ENCODE data around the gene ITGA2B. TPM values are rescaled to one million over a fixed set of nuclear protein-coding genes. Genes with fewer than 3 reads are reported as not detected.

ITGA2B gene
- 6.4 TPM for polyA plus RNA-seq (2013, experiment 1 of 2)
- polyA plus RNA-seq (2013, experiment 2 of 2) = 7.5 TPM

- no CpG with 5 or more reads among the region's 1 CpG for WGBS, 2 donors (ENCODE audit: extremely low coverage in 2 of 2, insufficient read length in 2 of 2, insufficient replicate concordance in 1 of 2)
- H3K4me3 ChIP-seq (ENCODE audit: low read length in 2 of 2) = no peak within 1 kb of the TSS
- no peaks in the 10 kb centered on the region for H3K36me3 ChIP-seq (replicated peaks in 1 of 2; ENCODE audit: control insufficient read depth in 2 of 2, insufficient read depth in 2 of 2, low read length in 2 of 2)
- peak within 1 kb of the TSS; percentile 57 for H2BK120ac ChIP-seq (ENCODE audit: low read depth, low read length)
- H4K8ac ChIP-seq (ENCODE audit: low read depth, low read length) = no peak within 1 kb of the TSS
- H2AK5ac ChIP-seq (ENCODE audit: low read depth, low read length) = no peak within 1 kb of the TSS
- no peak within 1 kb of the TSS for H3K4ac ChIP-seq (ENCODE audit: low read length)
- no peak within 1 kb of the TSS for H3K27ac ChIP-seq (replicated peaks; ENCODE audit: low read length)
- H3K9me3 ChIP-seq (replicated peaks in 1 of 2; ENCODE audit: control insufficient read depth in 2 of 2, insufficient read depth in 1 of 2, low read depth in 1 of 2, low read length in 2 of 2) = no peaks in the 10 kb centered on the region
- H3K18ac ChIP-seq (ENCODE audit: low read length) = no peak within 1 kb of the TSS
- no peak within 1 kb of the TSS for H2BK12ac ChIP-seq (ENCODE audit: low read length)
- H3K9ac ChIP-seq (ENCODE audit: low read depth, low read length, poor library complexity) = no peak within 1 kb of the TSS
- H2AFZ ChIP-seq (ENCODE audit: low read length) = peak within 1 kb of the TSS; percentile 19
- DNase-seq (ENCODE audit: low spot score) = no peak
- H3K27me3 ChIP-seq (ENCODE audit: control insufficient read depth in 3 of 3, insufficient read depth in 3 of 3, low read depth in 1 of 3, low read length in 3 of 3) = peaks cover 2 to 18% (median 8%) of the 10 kb centered on the region in 3 experiments
- H4K91ac ChIP-seq (ENCODE audit: low read depth, low read length, poor library complexity) = no peak within 1 kb of the TSS
- no peaks in the 10 kb centered on the region for H3K79me1 ChIP-seq (ENCODE audit: low read depth, low read length)
- no peak within 1 kb of the TSS for H3K4me2 ChIP-seq (ENCODE audit: insufficient read depth, low read length, poor library complexity, severe bottlenecking)
- no peak within 1 kb of the TSS for H2BK15ac ChIP-seq (ENCODE audit: low read length)
- no peak within 1 kb of the TSS for H2BK5ac ChIP-seq (ENCODE audit: low read length)
- no peak within 1 kb of the TSS for H3K14ac ChIP-seq (ENCODE audit: low read length)
- no peak within 1 kb of the TSS for H3K23ac ChIP-seq (ENCODE audit: low read depth, low read length, poor library complexity)
- peaks cover 12% of the 10 kb centered on the region in 2 donors for H3K4me1 ChIP-seq (ENCODE audit: control insufficient read depth in 2 of 2, insufficient read depth in 1 of 2, low read depth in 1 of 2, low read length in 2 of 2)
Measured at GRCh38 chr17:44389281-44389680, at the start of gene ITGA2B. ITGA2B (minus strand) TSS chr17:44389649; CDS start chr17:44389473, 176 bp downstream.

DNA sequence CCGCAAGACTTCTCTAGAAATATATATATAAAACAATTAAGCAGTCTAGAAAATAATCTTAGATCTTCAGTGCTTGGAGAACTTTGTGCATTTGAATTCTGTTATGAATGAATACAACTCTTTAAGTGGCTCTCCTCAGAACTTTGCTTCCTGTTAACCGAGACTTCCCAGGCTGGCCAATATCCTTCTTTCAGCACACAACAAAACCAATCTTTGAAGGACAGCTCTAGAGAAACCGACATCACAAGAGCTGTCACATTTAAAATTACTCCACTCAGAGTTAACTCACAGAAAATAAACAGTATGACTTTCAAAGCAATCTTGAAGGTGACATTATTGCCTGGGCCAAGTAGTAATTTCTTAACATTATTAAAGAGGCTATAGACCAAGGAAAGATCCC, 49.7 kb upstream of the ITGA2B start:
- Histone ChIP-seq H3K14ac (ENCODE audit: low read length) (no peak overlapping the region), H3K36me3 (replicated peaks in 1 of 2; ENCODE audit: control insufficient read depth in 2 of 2, insufficient read depth in 2 of 2, low read length in 2 of 2) (peaks cover 2 to 35% of the 10 kb centered on the region in 2 donors), H3K4ac (ENCODE audit: low read length) (no peak overlapping the region), H2BK12ac (ENCODE audit: low read length) (no peak overlapping the region), H2BK5ac (ENCODE audit: low read length) (no peak overlapping the region), H3K4me2 (ENCODE audit: insufficient read depth, low read length, poor library complexity, severe bottlenecking) (no peak overlapping the region), H2BK15ac (ENCODE audit: low read length) (no peak overlapping the region), H3K27me3 (ENCODE audit: control insufficient read depth in 3 of 3, insufficient read depth in 3 of 3, low read depth in 1 of 3, low read length in 3 of 3) (no peaks in the 10 kb centered on the region), H3K18ac (ENCODE audit: low read length) (no peak overlapping the region), H2AK5ac (ENCODE audit: low read depth, low read length) (no peak overlapping the region), H3K9ac (ENCODE audit: low read depth, low read length, poor library complexity) (no peak overlapping the region), H2BK120ac (ENCODE audit: low read depth, low read length) (no peak overlapping the region), H3K27ac (replicated peaks; ENCODE audit: low read length) (no peak overlapping the region), H3K4me3 (ENCODE audit: low read length in 2 of 2) (no peak overlapping the region), H2AFZ (ENCODE audit: low read length) (no peak overlapping the region), H3K9me3 (replicated peaks in 1 of 2; ENCODE audit: control insufficient read depth in 2 of 2, insufficient read depth in 1 of 2, low read depth in 1 of 2, low read length in 2 of 2) (no peaks in the 10 kb centered on the region), H4K8ac (ENCODE audit: low read depth, low read length) (no peak overlapping the region), H3K23ac (ENCODE audit: low read depth, low read length, poor library complexity) (no peak overlapping the region), H3K4me1 (ENCODE audit: control insufficient read depth in 2 of 2, insufficient read depth in 1 of 2, low read depth in 1 of 2, low read length in 2 of 2) (no peaks in the 10 kb centered on the region), H4K91ac (ENCODE audit: low read depth, low read length, poor library complexity) (no peak overlapping the region), H3K79me1 (ENCODE audit: low read depth, low read length) (no peaks in the 10 kb centered on the region)
- WGBS, 2 donors (ENCODE audit: extremely low coverage in 2 of 2, insufficient read length in 2 of 2, insufficient replicate concordance in 1 of 2) = no CpG with 5 or more reads among the region's 3 CpGs
- DNase-seq (ENCODE audit: low spot score) = no peak

DNA sequence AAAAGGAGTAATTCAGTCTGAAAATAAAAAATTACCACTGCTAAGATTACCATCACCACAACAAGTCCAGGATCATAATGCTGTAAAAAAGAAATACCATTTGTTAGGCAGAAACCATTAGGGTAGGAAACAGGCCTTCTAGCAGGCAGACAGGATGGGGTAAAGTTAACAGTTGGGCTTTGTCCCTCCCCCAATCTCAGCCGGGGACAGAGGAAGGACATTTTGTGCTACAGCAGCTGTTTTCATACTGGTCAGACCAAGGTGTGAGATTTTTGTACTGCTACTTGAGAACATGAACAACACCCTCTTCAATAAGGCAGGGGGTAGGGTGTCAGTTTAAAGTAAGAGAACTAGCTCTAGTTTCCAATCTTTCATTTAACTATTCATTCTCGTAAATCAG, 49.2 kb upstream of the ITGA2B start:
- Histone ChIP-seq H2BK15ac (ENCODE audit: low read length) (no peak overlapping the region), H3K27ac (replicated peaks; ENCODE audit: low read length) (no peak overlapping the region), H3K9me3 (replicated peaks in 1 of 2; ENCODE audit: control insufficient read depth in 2 of 2, insufficient read depth in 1 of 2, low read depth in 1 of 2, low read length in 2 of 2) (no peaks in the 10 kb centered on the region), H2BK120ac (ENCODE audit: low read depth, low read length) (no peak overlapping the region), H3K4me1 (ENCODE audit: control insufficient read depth in 2 of 2, insufficient read depth in 1 of 2, low read depth in 1 of 2, low read length in 2 of 2) (no peaks in the 10 kb centered on the region), H3K14ac (ENCODE audit: low read length) (no peak overlapping the region), H3K27me3 (ENCODE audit: control insufficient read depth in 3 of 3, insufficient read depth in 3 of 3, low read depth in 1 of 3, low read length in 3 of 3) (no peaks in the 10 kb centered on the region), H2BK12ac (ENCODE audit: low read length) (no peak overlapping the region), H3K36me3 (replicated peaks in 1 of 2; ENCODE audit: control insufficient read depth in 2 of 2, insufficient read depth in 2 of 2, low read length in 2 of 2) (peaks cover 4 to 40% of the 10 kb centered on the region in 2 donors), H4K91ac (ENCODE audit: low read depth, low read length, poor library complexity) (no peak overlapping the region), H3K9ac (ENCODE audit: low read depth, low read length, poor library complexity) (no peak overlapping the region), H3K23ac (ENCODE audit: low read depth, low read length, poor library complexity) (no peak overlapping the region), H3K4me3 (ENCODE audit: low read length in 2 of 2) (no peak overlapping the region), H3K4me2 (ENCODE audit: insufficient read depth, low read length, poor library complexity, severe bottlenecking) (no peak overlapping the region), H2AFZ (ENCODE audit: low read length) (no peak overlapping the region), H2BK5ac (ENCODE audit: low read length) (no peak overlapping the region), H4K8ac (ENCODE audit: low read depth, low read length) (no peak overlapping the region), H3K79me1 (ENCODE audit: low read depth, low read length) (no peaks in the 10 kb centered on the region), H2AK5ac (ENCODE audit: low read depth, low read length) (no peak overlapping the region), H3K4ac (ENCODE audit: low read length) (no peak overlapping the region), H3K18ac (ENCODE audit: low read length) (no peak overlapping the region)
- DNase-seq (ENCODE audit: low spot score) = no peak
- no CpG with 5 or more reads among the region's 2 CpGs for WGBS, 2 donors (ENCODE audit: extremely low coverage in 2 of 2, insufficient read length in 2 of 2, insufficient replicate concordance in 1 of 2)

DNA sequence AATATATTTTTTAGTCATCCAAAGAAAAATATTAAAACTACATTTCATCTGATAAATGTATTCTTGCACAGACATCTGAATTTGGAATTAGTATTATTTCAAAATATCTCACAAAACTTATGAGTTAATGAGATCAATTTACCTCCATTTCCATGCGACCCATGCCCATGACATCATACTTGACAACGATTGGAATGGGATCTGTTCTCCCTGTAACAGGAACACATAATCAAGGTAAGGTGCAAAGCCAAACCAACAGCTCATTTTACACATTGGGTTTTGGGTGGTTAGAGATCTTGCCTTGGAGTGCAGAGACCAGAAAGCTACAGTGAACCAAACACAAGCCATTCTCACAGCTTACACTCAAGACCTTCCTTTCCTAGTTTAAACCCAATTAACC, 46.9 kb upstream of the ITGA2B start:
- H3K18ac ChIP-seq (ENCODE audit: low read length) = no peak overlapping the region

More for the DNA sequence above, 46.9 kb upstream of the ITGA2B start:
- Histone ChIP-seq H3K4me2 (ENCODE audit: insufficient read depth, low read length, poor library complexity, severe bottlenecking) (no peak overlapping the region), H2BK12ac (ENCODE audit: low read length) (no peak overlapping the region), H2BK5ac (ENCODE audit: low read length) (no peak overlapping the region), H3K14ac (ENCODE audit: low read length) (no peak overlapping the region), H2BK15ac (ENCODE audit: low read length) (no peak overlapping the region), H3K4me3 (ENCODE audit: low read length in 2 of 2) (no peak overlapping the region), H3K79me1 (ENCODE audit: low read depth, low read length) (no peaks in the 10 kb centered on the region), H4K91ac (ENCODE audit: low read depth, low read length, poor library complexity) (no peak overlapping the region), H2AK5ac (ENCODE audit: low read depth, low read length) (no peak overlapping the region), H3K23ac (ENCODE audit: low read depth, low read length, poor library complexity) (no peak overlapping the region), H3K27ac (replicated peaks; ENCODE audit: low read length) (no peak overlapping the region), H3K4ac (ENCODE audit: low read length) (no peak overlapping the region), H2AFZ (ENCODE audit: low read length) (no peak overlapping the region), H3K4me1 (ENCODE audit: control insufficient read depth in 2 of 2, insufficient read depth in 1 of 2, low read depth in 1 of 2, low read length in 2 of 2) (no peaks in the 10 kb centered on the region), H3K36me3 (replicated peaks in 1 of 2; ENCODE audit: control insufficient read depth in 2 of 2, insufficient read depth in 2 of 2, low read length in 2 of 2) (peaks cover 11 to 63% of the 10 kb centered on the region in 2 donors), H3K27me3 (ENCODE audit: control insufficient read depth in 3 of 3, insufficient read depth in 3 of 3, low read depth in 1 of 3, low read length in 3 of 3) (no peaks in the 10 kb centered on the region), H2BK120ac (ENCODE audit: low read depth, low read length) (no peak overlapping the region), H4K8ac (ENCODE audit: low read depth, low read length) (no peak overlapping the region), H3K9me3 (replicated peaks in 1 of 2; ENCODE audit: control insufficient read depth in 2 of 2, insufficient read depth in 1 of 2, low read depth in 1 of 2, low read length in 2 of 2) (no peaks in the 10 kb centered on the region), H3K9ac (ENCODE audit: low read depth, low read length, poor library complexity) (no peak overlapping the region)
- no peak for DNase-seq (ENCODE audit: low spot score)
- no CpG with 5 or more reads among the region's 2 CpGs for WGBS, 2 donors (ENCODE audit: extremely low coverage in 2 of 2, insufficient read length in 2 of 2, insufficient replicate concordance in 1 of 2)

All from neuronal stem cell (in vitro differentiated cells).